Cardiac fibroblast (primary cell): ENCODE measurements around the gene CALHM1.

Experiments used
- DNase-seq, 2 donors: peaks; one replicate each; pipeline versions ENCODE4 v3.0.0 to v3.0.0-alpha.2; 2010; ENCODE audit warnings: low read depth in 2 of 2
- H3K4me3 ChIP-seq, 2 donors: replicated peaks in 1 of 2; 1 replicate in 1 of 2; 2 replicates in 1 of 2; pipeline ENCODE4 v1.5.1; 2011; ENCODE audit warnings: low read depth in 2 of 2, low read length in 2 of 2, mild to moderate bottlenecking in 2 of 2, moderate library complexity in 1 of 2
- TF ChIP-seq, protein P1 (sequence below): IDR thresholded peaks from one replicate; pipeline ENCODE4 v1.5.1; 2011; ENCODE audit warnings: low read depth, mild to moderate bottlenecking, low read length, inconsistent platforms

CALHM1 gene

DNA sequence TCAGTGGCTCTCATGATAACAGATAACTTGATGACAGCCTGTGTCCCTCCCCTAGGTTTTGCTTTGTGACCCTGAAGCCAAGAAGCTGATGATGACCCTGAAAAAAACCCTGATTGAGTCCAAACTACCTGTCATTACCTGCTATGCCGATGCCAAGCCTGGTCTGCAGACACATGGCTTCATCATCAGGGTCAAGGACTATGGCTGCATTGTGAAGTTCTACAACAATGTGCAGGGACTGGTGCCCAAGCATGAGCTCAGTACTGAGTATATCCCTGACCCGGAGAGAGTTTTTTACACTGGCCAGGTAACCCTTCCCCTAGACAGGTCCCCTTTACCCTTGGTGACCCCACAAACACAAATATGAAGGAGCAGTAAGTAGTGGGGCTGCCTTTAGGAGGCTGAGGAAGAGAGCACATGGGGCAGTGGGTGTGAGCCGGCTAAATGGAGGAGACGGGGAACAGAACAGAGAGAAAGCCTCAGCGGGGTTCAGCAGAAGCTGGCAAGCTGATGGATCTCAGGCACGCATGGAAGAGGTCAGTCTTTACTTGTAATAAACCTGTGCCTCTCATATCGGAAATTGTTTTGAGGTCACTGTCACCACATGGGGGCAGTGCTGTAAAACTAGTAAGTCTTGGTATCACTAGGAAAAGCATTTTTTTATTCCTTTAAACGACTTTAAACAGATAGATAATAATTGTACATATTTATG lies 42.1 kb downstream of the CALHM1 start:
- TF ChIP-seq, protein P1, sequence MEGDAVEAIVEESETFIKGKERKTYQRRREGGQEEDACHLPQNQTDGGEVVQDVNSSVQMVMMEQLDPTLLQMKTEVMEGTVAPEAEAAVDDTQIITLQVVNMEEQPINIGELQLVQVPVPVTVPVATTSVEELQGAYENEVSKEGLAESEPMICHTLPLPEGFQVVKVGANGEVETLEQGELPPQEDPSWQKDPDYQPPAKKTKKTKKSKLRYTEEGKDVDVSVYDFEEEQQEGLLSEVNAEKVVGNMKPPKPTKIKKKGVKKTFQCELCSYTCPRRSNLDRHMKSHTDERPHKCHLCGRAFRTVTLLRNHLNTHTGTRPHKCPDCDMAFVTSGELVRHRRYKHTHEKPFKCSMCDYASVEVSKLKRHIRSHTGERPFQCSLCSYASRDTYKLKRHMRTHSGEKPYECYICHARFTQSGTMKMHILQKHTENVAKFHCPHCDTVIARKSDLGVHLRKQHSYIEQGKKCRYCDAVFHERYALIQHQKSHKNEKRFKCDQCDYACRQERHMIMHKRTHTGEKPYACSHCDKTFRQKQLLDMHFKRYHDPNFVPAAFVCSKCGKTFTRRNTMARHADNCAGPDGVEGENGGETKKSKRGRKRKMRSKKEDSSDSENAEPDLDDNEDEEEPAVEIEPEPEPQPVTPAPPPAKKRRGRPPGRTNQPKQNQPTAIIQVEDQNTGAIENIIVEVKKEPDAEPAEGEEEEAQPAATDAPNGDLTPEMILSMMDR = peak; percentile 53
- peak; percentile 79 to 84 for DNase-seq
- H3K4me3 ChIP-seq = no peak overlapping the region

DNA sequence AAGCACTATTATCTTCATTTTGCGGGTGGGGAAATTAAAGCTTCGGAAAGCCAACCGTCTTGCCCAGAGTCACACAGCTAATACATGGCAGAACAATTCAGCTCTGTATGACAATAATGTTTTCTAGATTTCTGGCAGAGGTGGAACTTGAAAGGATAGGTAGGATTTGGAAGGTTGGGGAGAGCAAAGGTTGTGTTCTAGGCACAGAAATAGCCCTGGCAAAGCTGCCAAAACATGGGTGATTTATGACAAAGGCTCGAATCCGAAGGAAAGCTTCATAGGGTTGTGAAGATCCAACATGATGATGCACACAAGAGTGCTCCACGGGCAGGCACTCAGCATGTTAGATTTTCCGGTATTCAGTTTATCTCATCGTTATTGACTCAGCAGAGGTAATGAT lies 43.1 kb downstream of the CALHM1 start:
- TF ChIP-seq, protein P1 = no peak
- no peak overlapping the region for H3K4me3 ChIP-seq
- no peak for DNase-seq

DNA sequence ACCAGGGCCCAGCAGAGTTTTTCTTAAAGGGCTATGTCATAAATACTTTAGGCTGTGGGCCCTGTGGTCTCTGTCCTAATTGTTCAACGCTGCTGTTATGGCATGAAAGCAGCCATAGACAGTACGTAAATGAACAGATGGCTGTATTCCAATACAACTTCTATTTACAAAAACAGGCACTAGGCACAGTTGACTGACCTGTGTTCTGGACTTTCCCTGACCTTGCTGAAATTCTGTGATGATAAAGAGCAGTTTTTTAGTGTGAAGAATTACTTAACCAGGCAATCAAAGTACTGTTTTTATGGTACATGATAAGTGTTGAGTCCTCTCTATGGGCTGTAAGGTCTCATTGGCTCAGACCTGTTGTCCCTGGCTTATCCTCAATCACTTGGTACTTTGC lies 45.1 kb downstream of the CALHM1 start:
- TF ChIP-seq, protein P1 = no peak
- H3K4me3 ChIP-seq = no peak overlapping the region
- no peak for DNase-seq
